HCT116 (cell line): ENCODE results near the gene KDM5A.

ENCODE experiments used
- EGR1 ChIP-seq: IDR thresholded peaks from 2 replicates; pipeline ENCODE4 v1.6.1; 2012; ENCODE audit warnings: low read depth
- POLR2A ChIP-seq: IDR thresholded peaks from 2 replicates; pipeline ENCODE4 v1.7.0; 2011; ENCODE audit warnings: borderline replicate concordance; ENCODE audit not compliant: insufficient read depth, insufficient read length; ENCODE audit errors: extremely low read depth
- ZNF274 ChIP-seq: fragments of 200-500 bp; sonication (Bioruptor generic); IDR thresholded peaks from 2 replicates; pipeline ENCODE4 v1.6.1; 2014; ENCODE audit warnings: mild to moderate bottlenecking, low read depth, low read length, inconsistent platforms
- TF ChIP-seq, protein P1 (sequence below), 3 experiments: fragments of 200-600 bp in 1 of 3; sonication (generic) in 1 of 3; IDR thresholded peaks in 2 of 3; conservative IDR thresholded peaks in 1 of 3; 2 replicates each; pipeline ENCODE4 v1.5.1; 2012 to 2017; ENCODE audit warnings: low read depth in 2 of 3, low read length in 2 of 3, antibody characterized with exemption in 1 of 3, borderline replicate concordance in 1 of 3, control low read depth in 1 of 3, mild to moderate bottlenecking in 1 of 3, mixed read lengths in 1 of 3, mixed run types in 1 of 3, moderate library complexity in 1 of 3; ENCODE audit not compliant: insufficient read depth in 1 of 3

DNA sequence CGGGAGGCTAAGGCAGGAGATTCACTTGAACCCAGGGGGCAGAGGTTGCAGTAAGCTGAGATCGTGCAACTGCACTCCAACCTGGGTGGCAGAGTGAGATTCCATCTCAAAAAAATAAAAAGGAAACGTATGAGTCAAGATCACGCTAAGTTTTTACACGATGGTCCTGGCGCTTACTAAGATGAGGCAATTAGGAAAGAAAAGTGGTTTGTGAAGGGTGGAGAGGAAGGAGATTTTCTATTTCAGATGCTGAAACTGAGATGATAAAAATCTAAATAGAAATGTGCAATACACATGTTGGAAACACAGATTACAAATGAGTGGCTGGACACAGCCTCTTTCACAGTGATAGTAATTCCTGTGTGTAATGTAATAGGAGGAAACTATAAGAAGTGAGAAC lies 63.2 kb downstream of the KDM5A start:
- no peak for TF ChIP-seq ZNF274
- TF ChIP-seq, protein P1, sequence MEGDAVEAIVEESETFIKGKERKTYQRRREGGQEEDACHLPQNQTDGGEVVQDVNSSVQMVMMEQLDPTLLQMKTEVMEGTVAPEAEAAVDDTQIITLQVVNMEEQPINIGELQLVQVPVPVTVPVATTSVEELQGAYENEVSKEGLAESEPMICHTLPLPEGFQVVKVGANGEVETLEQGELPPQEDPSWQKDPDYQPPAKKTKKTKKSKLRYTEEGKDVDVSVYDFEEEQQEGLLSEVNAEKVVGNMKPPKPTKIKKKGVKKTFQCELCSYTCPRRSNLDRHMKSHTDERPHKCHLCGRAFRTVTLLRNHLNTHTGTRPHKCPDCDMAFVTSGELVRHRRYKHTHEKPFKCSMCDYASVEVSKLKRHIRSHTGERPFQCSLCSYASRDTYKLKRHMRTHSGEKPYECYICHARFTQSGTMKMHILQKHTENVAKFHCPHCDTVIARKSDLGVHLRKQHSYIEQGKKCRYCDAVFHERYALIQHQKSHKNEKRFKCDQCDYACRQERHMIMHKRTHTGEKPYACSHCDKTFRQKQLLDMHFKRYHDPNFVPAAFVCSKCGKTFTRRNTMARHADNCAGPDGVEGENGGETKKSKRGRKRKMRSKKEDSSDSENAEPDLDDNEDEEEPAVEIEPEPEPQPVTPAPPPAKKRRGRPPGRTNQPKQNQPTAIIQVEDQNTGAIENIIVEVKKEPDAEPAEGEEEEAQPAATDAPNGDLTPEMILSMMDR (IDR thresholded peaks at IDR 0.05 in 2 of 3, conservative IDR thresholded peaks at IDR 0.05 in 1 of 3; ENCODE audit: borderline replicate concordance in 1 of 3, insufficient read depth in 1 of 3, low read depth in 2 of 3, low read length in 2 of 3): no peak
- no peak for TF ChIP-seq POLR2A
- TF ChIP-seq EGR1: no peak
